HEK293 (cell line): ENCODE measurements around the gene DIP2A.

ENCODE experiments used
- CTCF ChIA-PET: fragments of 350-600 bp; formaldehyde crosslinking; extraction: SDS; loops from one replicate; lab custom pipeline; 2021; ENCODE audit warnings: antibody characterized with exemption; lab: Yijun Ruan, JAX
- POLR2A ChIA-PET: fragments of 300-600 bp; formaldehyde crosslinking; extraction: SDS; loops from one replicate; lab custom pipeline; 2020; ENCODE audit warnings: antibody characterized with exemption, inconsistent platforms; lab: Yijun Ruan, JAX
- H3K27ac ChIP-seq: fragments of 200-500 bp; sonication (Bioruptor generic); 2 replicates; pipeline ENCODE4 v1.5.1; 2014; ENCODE audit warnings: low read depth, low read length, control low read depth, inconsistent platforms; ENCODE audit errors: extremely low read depth
- H3K36me3 ChIP-seq, 2 experiments: fragments of 200-500 bp in 1 of 2; sonication (Bioruptor generic) in 1 of 2; 1 replicate in 1 of 2; 2 replicates in 1 of 2; pipeline ENCODE4 v1.5.1; 2014 to 2017; ENCODE audit warnings: inconsistent platforms in 2 of 2, low read length in 2 of 2; ENCODE audit not compliant: control insufficient read depth in 2 of 2, insufficient read depth in 1 of 2
- H3K4me1 ChIP-seq: fragments of 200-500 bp; sonication (Bioruptor generic); 2 replicates; pipeline ENCODE4 v1.5.1; 2014; ENCODE audit warnings: mild to moderate bottlenecking, low read length, inconsistent platforms; ENCODE audit not compliant: control insufficient read depth, insufficient read depth
- H3K4me3 ChIP-seq: 2 replicates; pipeline ENCODE4 v1.5.1; 2011; ENCODE audit warnings: low read depth, mild to moderate bottlenecking, control low read depth, low read length, moderate library complexity
- H3K9me3 ChIP-seq: fragments of 200-500 bp; sonication (Bioruptor generic); 2 replicates; pipeline ENCODE4 v1.5.1; 2014; ENCODE audit warnings: low read depth, low read length, inconsistent platforms; ENCODE audit not compliant: control insufficient read depth, insufficient read depth
- CTCF ChIP-seq: fragments of 450-650 bp; formaldehyde crosslinking; IDR thresholded peaks from 2 replicates; pipeline ENCODE4 v1.5.1; 2016; ENCODE audit warnings: missing biosample characterization, missing genetic modification characterization
- GFI1B ChIP-seq: fragments of 450-650 bp; formaldehyde crosslinking; IDR thresholded peaks from 2 replicates; pipeline ENCODE4 v1.5.1; 2016; ENCODE audit warnings: missing biosample characterization, missing genetic modification characterization
- GLI2 ChIP-seq: fragments of 450-650 bp; formaldehyde crosslinking; IDR thresholded peaks from 2 replicates; pipeline ENCODE4; 2017; ENCODE audit warnings: missing biosample characterization, missing genetic modification characterization, low read depth, borderline replicate concordance
- GLIS2 ChIP-seq: fragments of 450-650 bp; formaldehyde crosslinking; IDR thresholded peaks from 2 replicates; pipeline ENCODE4 v1.5.1; 2016; ENCODE audit warnings: missing biosample characterization, missing genetic modification characterization
- MZF1 ChIP-seq: fragments of 450-650 bp; formaldehyde crosslinking; IDR thresholded peaks from 2 replicates; pipeline ENCODE4 v1.5.1; 2017; ENCODE audit warnings: missing biosample characterization, missing genetic modification characterization, borderline replicate concordance
- PATZ1 ChIP-seq: fragments of 450-650 bp; formaldehyde crosslinking; IDR thresholded peaks from 2 replicates; pipeline ENCODE4 v1.5.1; 2016; ENCODE audit warnings: missing biosample characterization, missing genetic modification characterization
- SP2 ChIP-seq: fragments of 450-650 bp; formaldehyde crosslinking; IDR thresholded peaks from 2 replicates; pipeline ENCODE4 v1.5.1; 2016; ENCODE audit warnings: missing biosample characterization, missing genetic modification characterization
- YY2 ChIP-seq: fragments of 450-650 bp; formaldehyde crosslinking; IDR thresholded peaks from 2 replicates; pipeline ENCODE4 v1.5.1; 2016; ENCODE audit warnings: missing biosample characterization, missing genetic modification characterization
- ZBTB6 ChIP-seq: fragments of 450-650 bp; formaldehyde crosslinking; IDR thresholded peaks from 2 replicates; pipeline ENCODE4 v1.5.1; 2017; ENCODE audit warnings: missing biosample characterization, missing genetic modification characterization
- ZNF10 ChIP-seq: fragments of 450-650 bp; formaldehyde crosslinking; IDR thresholded peaks from 2 replicates; pipeline ENCODE4 v1.5.1; 2017; ENCODE audit warnings: missing biosample characterization, missing genetic modification characterization
- ZNF157 ChIP-seq: fragments of 450-650 bp; formaldehyde crosslinking; IDR thresholded peaks from 2 replicates; pipeline ENCODE4 v1.5.1; 2016; ENCODE audit warnings: missing biosample characterization, missing genetic modification characterization
- ZNF175 ChIP-seq: fragments of 450-650 bp; formaldehyde crosslinking; IDR thresholded peaks from 2 replicates; pipeline ENCODE4 v1.5.1; 2016; ENCODE audit warnings: missing biosample characterization, missing genetic modification characterization
- ZNF202 ChIP-seq: fragments of 450-650 bp; formaldehyde crosslinking; IDR thresholded peaks from 2 replicates; pipeline ENCODE4 v1.5.1; 2016; ENCODE audit warnings: missing biosample characterization, missing genetic modification characterization, borderline replicate concordance
- ZNF239 ChIP-seq: fragments of 450-650 bp; formaldehyde crosslinking; IDR thresholded peaks from 2 replicates; pipeline ENCODE4 v1.5.1; 2016; ENCODE audit warnings: missing biosample characterization, missing genetic modification characterization
- ZNF544 ChIP-seq: fragments of 450-650 bp; formaldehyde crosslinking; IDR thresholded peaks from 2 replicates; pipeline ENCODE4 v1.5.0; 2017; ENCODE audit warnings: missing biosample characterization, missing genetic modification characterization
- ZNF560 ChIP-seq: fragments of 450-650 bp; formaldehyde crosslinking; IDR thresholded peaks from 2 replicates; pipeline ENCODE4 v1.5.1; 2017; ENCODE audit warnings: missing biosample characterization, missing genetic modification characterization, borderline replicate concordance
- ZNF677 ChIP-seq: fragments of 450-650 bp; IDR thresholded peaks from 2 replicates; pipeline ENCODE4 v1.5.0; 2018; ENCODE audit warnings: missing biosample characterization, mild to moderate bottlenecking, missing genetic modification characterization, moderate library complexity
- TF ChIP-seq, protein P1 (sequence below): fragments of 450-650 bp; formaldehyde crosslinking; IDR thresholded peaks from 2 replicates; pipeline ENCODE4 v1.5.1; 2016; ENCODE audit warnings: missing biosample characterization, missing genetic modification characterization
- TF ChIP-seq, protein P2 (sequence below): fragments of 450-650 bp; formaldehyde crosslinking; conservative IDR thresholded peaks from 2 replicates; pipeline ENCODE4 v1.5.1; 2016; ENCODE audit warnings: low read depth, missing biosample characterization, missing genetic modification characterization

Gene DIP2A

GRCh38 chr21:46604329-46604974 is 145.8 kb downstream of the DIP2A start:
- no peaks in the 10 kb centered on the region for H3K36me3 ChIP-seq
- no peaks in the 10 kb centered on the region; the same call in 1 of the 2 replicates for H3K4me1 ChIP-seq
- CTCF ChIA-PET, result interaction anchor here (1.5 kb wide), 1 partner anchor 35 kb away, joined by 4 read pairs; no protein-coding TSS in a partner anchor
- no peak overlapping the region for H3K4me3 ChIP-seq
- H3K27ac ChIP-seq, result no peak overlapping the region
- no peaks in the 10 kb centered on the region for H3K9me3 ChIP-seq
- TF ChIP-seq GFI1B (tag by site-specific recombination) (peak; percentile 63), ZNF157 (no peak), PATZ1 (tag by site-specific recombination) (no peak), GLIS2 (no peak)
- POLR2A ChIA-PET, result no interaction called here

DNA sequence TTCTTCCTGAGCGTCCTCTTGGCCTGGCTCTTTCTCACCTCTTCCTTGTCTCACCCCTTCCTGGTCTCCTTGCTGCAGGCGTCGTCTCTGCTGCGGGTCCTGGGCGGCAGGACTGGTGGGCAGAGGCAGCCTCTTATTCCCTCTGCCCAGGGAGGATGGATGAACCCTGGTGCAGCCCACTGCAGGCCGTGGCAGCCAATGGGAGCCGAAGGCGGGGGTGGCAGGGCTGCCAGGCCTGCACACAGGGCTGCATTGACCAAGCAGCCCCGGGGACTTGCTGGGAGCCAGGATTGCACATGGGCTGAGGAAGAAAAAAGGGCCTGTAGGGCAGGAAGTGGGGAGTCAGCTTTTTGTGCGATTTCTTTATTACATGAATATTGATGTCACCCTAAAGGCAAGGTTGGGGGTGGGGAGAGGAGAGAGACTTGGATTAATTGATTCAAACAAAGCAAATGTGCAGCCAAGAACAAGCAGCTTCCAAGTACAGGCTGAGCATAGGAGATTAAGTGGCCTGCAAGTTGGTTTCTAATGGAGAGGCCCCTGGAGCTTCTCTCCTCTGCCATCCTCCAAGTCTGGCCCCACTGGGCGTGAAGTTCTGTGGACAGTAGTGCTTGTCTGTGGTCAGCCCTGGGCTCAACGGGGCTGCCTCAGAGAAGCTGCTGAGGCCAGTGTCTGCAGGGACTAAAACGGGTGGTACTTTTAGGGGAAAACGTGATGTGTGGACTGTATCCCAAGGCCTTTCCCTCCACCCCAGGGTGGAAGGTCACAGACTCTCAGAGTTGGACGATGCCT is 146.5 kb downstream of the DIP2A start, which contains the start of gene S100B:
Gene S100B, minus strand, starts transcription at position 108 of the 792 bp plus-strand sequence. CDS start 2,667 bp downstream, outside the sequence.
- CTCF ChIA-PET, result interaction anchor here (0.9 to 1.5 kb wide), 2 partner anchors 35 to 142 kb away, joined by 4 to 5 read pairs; no protein-coding TSS in a partner anchor
- no peaks in the 10 kb centered on the region for H3K36me3 ChIP-seq
- POLR2A ChIA-PET, result no interaction called here
- H3K4me3 ChIP-seq, result no peak within 1 kb of the TSS
- H3K9me3 ChIP-seq, result no peaks in the 10 kb centered on the region
- no peaks in the 10 kb centered on the region; the same call in 1 of the 2 replicates for H3K4me1 ChIP-seq
- no peak within 1 kb of the TSS for H3K27ac ChIP-seq
- TF ChIP-seq ZNF10 (tag by site-specific recombination) (no peak), GLI2 (tag by site-specific recombination) (no peak), ZNF239 (tag by site-specific recombination) (no peak), ZNF202 (no peak), MZF1 (tag by site-specific recombination) (no peak), ZNF175 (tag by site-specific recombination) (no peak), ZNF544 (no peak), YY2 (no peak), ZNF560 (tag by site-specific recombination) (no peak), ZNF677 (no peak), CTCF (no peak), SP2 (peak; percentile 67), ZBTB6 (no peak)
- TF ChIP-seq, protein P1, sequence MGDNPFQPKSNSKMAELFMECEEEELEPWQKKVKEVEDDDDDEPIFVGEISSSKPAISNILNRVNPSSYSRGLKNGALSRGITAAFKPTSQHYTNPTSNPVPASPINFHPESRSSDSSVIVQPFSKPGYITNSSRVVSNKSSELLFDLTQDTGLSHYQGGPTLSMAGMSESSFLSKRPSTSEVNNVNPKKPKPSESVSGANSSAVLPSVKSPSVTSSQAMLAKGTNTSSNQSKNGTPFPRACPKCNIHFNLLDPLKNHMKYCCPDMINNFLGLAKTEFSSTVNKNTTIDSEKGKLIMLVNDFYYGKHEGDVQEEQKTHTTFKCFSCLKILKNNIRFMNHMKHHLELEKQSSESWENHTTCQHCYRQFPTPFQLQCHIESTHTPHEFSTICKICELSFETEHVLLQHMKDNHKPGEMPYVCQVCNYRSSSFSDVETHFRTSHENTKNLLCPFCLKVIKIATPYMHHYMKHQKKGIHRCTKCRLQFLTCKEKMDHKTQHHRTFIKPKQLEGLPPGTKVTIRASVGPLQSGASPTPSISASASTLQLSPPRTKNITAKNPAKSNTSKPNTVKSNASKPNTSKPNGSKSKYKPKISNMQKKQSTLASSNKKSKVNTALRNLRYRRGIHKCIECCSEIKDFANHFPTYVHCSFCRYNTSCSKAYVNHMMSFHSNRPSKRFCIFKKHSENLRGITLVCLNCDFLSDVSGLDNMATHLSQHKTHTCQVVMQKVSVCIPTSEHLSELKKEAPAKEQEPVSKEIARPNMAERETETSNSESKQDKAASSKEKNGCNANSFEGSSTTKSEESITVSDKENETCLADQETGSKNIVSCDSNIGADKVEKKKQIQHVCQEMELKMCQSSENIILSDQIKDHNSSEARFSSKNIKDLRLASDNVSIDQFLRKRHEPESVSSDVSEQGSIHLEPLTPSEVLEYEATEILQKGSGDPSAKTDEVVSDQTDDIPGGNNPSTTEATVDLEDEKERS (tag by site-specific recombination), result no peak
- TF ChIP-seq, protein P2, sequence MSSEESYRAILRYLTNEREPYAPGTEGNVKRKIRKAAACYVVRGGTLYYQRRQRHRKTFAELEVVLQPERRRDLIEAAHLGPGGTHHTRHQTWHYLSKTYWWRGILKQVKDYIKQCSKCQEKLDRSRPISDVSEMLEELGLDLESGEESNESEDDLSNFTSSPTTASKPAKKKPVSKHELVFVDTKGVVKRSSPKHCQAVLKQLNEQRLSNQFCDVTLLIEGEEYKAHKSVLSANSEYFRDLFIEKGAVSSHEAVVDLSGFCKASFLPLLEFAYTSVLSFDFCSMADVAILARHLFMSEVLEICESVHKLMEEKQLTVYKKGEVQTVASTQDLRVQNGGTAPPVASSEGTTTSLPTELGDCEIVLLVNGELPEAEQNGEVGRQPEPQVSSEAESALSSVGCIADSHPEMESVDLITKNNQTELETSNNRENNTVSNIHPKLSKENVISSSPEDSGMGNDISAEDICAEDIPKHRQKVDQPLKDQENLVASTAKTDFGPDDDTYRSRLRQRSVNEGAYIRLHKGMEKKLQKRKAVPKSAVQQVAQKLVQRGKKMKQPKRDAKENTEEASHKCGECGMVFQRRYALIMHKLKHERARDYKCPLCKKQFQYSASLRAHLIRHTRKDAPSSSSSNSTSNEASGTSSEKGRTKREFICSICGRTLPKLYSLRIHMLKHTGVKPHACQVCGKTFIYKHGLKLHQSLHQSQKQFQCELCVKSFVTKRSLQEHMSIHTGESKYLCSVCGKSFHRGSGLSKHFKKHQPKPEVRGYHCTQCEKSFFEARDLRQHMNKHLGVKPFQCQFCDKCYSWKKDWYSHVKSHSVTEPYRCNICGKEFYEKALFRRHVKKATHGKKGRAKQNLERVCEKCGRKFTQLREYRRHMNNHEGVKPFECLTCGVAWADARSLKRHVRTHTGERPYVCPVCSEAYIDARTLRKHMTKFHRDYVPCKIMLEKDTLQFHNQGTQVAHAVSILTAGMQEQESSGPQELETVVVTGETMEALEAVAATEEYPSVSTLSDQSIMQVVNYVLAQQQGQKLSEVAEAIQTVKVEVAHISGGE (tag by site-specific recombination), result no peak
